UCSD-AML1 (cell line): ENCODE measurements around the gene TNPO2.
"Not testable (repeated sequence)": the region's sequence is repeated elsewhere in the genome, so short reads cannot be mapped to it uniquely, and the experiment has no call there.

Experiments
- DNase-seq: peaks from one replicate; lab custom pipeline; 2025; ENCODE audit not compliant: unreplicated experiment; lab: John Stamatoyannopoulos, UW

The TNPO2 gene

DNA sequence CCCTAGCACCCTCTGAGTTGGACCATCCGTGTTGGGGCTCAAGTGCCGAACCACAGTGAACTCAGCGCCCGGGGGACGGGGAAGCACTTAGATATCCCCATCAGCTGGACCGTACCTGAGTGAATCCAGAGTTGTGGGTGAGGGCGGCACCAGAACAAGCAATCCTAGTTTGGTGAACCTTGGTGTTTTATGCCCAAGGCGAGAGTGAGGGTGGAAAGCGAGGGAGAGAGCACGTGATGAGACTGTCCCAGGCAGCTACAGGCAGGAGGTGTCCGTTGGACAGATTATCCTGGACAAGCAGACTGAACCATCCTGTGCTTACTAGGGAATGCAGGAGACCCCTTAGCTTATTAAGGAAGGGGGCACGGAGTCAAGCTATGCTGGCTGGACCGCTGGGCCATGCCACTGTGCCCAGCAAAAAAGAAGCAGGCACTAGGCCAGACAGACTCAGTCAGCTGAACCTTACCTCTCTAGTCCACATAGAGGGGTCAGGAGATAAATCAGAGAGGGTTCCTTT is 14.2 kb upstream of the TNPO2 start:
- no peak for DNase-seq

DNA sequence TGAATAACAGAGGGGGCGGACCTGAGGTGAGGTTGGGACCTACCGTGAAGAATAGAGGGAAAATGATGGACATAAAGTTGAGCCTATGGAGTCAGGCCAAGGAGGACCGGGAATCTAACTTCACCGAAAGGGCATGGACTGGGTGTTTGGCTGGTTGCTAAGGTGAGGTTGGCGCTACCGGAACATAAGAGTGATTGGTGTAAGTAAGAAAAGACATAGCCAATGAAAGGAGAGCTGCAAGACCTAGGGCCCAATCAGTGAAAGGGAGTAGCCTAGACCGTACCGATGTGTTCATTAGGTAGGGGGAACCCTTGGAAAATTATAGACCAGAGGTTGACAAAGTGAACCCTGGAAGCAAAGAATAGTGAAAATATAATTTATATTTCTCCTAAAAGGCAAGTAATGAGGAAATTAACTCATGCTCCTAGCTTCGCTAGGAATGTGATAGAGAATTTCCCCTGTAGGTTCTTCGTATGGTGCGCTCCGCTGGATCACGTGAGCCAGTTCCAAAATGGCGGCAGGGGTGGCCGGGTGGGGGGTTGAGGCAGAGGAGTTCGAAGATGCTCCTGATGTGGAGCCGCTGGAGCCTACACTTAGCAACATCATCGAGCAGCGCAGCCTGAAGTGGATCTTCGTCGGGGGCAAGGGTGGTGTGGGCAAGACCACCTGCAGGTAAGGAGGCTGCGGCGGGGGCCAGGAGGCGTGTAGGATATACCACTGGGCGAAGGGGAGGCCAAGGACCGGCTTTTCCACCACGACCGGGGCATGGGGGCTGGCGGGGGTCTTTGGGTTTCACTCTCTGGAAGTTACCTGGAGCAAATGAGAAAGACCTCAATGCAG is 13.5 kb upstream of the TNPO2 start, which contains the start of gene GET3:
GET3 (plus strand) TSS at position 503 of the 840 bp plus-strand sequence; CDS start at position 512, 9 bp downstream.
- DNase-seq, result peak; percentile 87

DNA sequence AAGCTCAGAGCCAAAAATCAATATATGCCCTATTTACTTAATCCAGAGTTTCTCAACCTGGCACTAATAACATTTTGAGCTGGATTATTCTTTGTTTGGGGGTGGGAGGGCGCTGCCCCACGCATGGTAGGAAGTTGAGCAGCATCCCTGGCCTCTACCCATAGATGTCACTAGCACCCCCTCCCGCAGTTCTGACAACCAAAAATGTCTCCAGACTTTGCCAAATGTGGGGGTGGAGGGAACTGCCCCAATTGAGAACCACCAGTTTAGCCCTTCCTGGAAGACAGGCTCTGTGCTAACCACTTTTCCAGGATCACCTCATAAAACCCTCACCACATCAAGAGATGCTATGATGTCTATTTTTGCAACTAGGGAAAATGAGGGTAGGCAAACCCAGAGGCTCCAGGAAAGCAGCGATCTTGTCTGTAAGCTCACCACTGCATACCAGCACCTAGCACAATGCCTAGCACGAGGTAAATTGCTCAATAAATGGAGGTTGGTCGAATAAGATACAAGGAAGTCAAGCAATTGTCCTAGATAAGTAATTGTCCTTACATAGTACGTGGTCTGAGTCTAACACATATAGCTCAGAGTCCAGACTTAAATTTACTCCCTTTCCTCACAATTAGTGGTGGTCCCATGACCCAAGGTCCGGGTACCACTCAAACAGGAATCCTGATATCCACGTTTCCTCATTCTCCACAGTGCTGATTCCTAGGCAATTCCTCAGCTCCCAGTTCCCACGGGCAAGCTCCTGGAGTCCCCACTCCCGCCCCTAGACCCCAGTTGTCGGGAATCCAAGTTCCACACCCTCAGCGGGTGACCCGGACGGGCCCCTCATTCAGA is 9.9 kb upstream of the TNPO2 start:
- no peak for DNase-seq

DNA sequence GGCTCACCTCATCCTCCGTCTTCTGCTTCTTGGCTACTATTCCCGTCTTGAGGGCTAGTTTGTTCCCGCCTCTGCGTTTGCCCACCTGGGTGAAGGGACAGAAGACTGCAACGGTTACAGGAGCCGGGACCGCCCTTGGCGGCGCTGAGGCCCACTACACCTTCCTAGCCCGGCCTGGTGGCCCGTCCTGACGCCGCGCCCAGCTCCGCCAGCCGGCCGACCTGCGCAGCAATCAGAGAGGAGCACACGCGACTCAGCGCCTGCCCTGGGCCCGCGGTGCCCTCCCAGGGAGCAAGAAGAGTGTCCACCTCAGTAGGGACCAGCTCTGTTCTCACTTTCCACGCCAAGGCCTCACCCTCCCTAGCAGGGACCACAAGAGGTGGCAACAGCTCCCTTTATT is 7.6 kb upstream of the TNPO2 start:
- DNase-seq, result no peak

DNA sequence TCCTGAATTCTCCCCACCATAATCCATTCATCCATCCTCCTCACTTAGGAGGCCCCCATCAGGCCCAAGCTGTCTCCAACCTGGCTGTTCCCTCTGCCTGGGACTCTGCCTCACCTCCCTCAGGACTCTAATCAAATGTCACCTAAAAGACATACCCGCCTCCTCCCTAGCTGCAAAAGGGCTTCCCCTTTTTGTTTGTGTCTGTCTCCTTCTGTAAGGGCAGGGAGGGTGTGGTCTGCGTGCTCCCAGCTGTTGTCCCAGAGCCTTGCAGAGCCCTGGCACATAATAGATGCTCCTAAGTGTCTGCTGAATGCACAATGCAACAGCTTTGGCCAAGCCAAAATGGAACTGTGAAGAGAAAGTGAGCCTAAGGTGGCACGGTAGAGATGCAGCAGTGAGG is 6.3 kb upstream of the TNPO2 start:
- DNase-seq, result no peak

DNA sequence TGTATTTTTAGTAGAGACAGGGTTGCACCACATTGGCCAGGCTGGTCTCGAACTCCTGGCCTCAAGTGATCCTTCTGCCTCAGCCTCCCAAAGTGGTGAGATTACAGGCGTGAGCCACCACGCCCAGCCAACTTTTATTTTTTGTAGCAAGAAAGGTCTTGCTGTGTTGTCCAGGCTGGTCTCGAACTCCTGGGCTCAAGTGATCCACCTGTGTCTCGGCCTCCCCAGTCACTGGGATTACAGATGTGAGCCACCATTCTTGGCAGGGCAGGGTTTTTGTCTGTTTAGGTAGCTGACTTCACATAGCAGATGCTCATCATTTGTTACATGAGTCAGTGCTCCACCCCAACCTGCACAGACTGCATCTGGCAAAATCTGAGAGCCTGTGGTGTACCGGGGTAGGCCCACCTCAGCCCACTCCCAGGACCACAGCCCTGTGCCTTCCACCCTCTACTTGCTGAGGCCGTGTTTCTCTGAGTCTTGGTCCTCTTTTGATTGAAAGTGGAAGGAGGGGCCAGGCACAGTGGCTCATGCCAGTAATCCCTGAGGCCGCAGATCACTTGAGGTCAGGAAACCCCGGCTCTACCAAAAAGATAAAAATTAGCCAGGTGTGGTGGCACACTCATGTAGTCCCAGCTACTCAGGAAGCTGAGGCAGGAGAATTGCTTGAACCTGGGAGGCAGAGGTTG is 4.2 kb upstream of the TNPO2 start:
- no peak for DNase-seq

DNA sequence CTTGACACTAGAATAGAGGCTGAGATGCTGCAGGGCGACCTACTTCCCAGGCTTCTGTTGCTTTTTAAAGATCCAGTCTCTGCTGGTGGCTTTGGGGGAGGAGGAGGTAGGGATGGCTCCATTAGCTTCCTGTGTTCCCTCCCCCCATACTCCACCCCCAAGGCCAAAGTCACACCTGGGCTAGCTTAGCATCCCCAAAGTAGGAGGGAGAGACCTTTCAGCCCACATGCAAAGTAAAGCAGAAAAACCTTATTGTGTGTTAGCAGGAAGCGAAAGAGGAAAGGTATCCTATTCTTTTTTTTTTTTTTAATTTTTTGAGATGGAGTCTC is 3.2 kb upstream of the TNPO2 start:
- no peak for DNase-seq

DNA sequence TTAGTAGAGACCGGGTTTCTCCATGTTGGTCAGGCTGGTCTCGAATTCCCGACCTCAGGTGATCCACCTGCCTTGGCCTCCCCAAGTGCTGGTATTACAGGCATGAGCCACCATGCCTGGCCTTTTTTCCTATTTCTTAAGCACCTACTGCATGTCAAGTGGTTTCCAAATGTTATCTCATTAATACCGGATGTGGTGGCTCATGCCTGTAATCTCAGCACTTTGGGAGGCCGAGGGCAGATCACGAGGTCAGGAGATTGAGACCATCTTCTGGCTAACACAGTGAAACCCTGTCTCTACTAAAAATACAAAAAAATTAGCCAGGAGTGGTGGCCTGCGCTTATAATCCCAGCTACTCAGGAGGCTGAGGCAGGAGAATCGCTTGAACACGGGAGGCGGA is 1.9 kb upstream of the TNPO2 start:
- DNase-seq, result not testable (repeated sequence)

DNA sequence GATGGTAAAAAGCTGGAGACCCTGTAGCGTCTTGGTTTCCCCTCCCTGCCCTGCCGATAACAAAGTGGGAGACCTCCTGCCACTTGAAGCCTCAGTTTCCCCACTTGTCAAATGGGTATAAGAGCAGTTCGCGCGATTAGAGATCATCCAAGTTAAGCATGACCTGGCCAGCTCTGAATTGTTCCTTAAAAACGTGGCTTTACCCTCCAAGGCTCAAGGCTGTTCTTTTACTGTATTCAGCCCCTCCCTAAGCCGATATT is 421 bp downstream of the TNPO2 start:
- no peak for DNase-seq

DNA sequence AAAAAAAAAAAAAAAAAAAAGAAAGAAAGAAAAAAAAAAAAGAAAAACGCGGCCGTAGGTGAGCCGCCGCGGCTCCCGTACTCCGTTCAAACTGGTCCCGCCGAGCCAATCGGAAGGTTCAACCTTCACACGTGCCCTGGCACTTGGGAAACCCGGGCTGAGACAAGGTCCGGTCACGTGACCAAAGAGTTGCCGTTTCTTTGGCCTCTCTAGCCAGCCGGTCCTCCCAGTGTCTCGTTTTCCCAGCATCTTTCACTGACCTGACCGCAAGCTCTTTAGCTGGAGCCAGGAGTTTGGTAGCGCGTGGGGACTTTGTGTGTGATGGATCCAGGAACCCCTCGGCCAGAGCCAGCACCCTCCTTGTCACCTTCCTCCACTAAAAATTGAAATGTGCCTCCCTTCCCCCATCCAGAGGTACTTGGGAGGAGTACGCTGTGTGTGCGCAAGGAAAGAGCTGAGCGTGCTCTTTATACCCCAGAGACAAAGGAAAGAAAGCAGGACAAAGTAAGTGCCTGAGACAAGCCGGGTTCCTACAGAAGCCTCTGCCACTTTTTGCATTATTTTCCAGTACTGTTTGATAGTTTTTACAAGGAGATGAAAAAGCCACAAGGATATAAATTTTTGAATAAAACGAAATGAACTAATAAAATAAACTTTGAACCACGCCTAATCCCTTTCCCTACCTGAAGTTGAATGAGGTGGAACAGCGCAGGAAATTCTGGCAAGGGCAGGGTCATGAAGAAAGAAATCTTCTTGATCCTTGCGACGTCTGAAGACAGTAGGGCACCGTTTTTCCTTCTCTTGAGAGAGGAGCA is 959 bp downstream of the TNPO2 start:
- peak; percentile 92 for DNase-seq

DNA sequence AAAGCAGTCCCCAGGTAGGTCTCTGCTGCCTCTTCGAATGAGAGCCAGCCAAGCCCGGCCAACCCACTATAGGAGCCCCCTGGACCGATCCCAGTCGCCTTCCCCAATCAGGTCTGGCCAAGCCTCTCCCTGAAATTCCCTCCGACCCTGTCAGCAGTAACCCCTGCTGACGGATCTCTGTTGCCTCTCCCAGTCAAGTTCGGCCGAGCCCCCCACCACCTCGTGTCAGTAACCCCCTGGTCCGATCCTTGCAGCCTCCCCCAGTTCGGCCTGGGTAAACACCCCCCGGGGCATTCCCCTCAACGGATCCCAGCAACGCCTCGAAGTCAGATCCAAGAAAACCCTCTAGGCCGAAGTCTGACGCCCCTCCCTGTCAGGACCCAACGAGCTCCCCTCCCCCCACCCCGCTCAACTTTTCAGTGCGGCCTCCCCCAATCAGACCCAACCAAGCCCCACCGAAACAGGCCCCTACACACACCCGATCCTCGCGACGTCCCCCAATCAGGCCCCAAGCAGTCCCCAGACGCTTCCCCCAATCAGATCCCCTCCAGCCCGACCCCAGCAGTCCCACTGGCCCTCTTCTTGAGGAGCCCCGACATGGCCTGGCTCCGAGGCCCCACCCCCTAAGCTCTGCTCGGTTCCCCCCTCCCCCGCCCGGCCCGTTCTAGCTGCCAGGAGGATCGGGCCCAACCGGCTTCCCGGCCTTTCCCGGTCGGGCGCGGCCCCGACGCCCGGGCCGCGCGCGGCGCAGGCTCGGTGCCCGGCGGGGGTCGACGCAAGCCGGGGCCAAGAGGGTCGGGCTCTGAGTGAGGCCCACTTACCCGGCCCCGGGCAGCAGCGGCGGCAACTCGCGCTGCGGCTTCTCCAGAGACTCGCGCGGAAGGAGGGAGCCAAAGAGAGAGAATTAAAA is 1.8 kb downstream of the TNPO2 start:
- DNase-seq, result peak; percentile 54

DNA sequence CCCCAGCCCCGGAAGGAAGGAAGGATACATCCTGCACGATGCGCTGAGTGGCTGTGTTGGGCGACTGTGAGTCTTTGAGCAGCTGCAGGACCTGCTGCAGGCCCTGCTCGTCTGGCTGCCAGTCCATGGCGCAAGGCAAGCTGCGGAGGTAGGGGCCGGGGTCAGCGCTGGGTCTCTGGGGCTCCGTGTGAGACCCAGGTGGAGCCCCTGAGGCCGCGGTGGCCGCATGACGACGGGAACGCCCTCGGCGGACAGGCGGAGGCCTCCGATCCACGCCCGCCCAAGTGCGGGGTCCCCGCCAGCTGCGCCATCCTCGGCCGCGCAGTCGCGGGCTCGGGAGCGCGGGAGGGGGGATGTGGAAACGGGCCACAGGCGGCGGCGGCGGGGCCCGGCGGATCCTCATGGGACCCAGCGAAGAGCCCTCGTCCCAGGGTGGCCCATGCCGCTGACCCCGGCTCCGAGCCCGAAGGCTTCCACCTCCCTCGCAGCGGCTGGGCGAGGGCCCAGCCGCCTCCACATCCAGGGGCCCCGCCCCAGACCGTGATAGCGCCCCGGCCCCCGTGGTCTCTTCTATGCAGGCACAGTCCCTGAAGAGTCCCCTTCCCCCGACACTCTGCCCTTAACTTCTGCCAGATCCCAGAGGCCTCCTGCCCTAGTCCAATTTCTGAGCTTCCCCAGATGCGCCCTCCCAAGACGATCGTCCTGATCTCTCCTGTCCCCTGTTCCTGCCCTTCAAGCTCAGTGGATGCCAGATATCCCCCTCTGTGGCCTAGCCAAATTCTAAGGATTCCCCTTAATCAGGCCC is 2.7 kb downstream of the TNPO2 start:
- no peak for DNase-seq

DNA sequence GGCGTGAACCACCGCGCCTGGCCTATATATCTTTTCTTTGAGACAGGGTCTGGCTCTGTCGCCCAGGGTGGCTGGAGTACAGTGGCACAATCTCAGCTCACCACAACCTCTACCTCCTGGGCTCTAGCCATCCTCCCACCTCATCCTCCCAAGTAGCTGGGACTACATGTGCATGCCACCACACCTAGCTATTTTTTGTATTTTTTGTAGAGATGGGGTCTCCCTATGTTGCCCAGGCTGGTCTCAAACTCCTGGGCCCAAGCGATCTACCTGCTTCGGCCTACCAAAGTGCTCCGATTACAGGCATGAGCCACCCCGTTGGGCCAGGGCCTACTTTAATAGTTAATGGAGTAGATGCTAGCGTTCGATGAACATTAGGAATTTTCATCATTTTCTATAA is 3.4 kb downstream of the TNPO2 start:
- no peak for DNase-seq

DNA sequence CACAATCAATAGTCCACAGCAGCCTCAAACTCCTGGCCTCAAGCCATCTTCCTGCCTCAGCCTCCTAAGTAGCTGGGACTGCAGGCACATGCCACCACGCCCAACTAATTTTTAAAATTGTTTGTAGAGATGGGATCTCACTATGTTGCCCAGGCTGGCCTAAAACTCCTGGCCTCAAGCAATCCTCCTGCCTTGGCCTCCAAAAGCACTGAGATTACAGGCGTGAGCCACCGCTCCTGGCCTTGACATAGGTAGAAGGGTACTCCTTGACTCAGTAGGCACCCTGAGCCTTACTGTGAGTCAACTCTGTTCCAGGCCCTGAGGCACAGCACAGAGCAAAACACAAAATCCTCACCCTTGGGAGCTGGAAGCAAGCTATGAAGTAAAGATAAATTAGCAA is 7.8 kb downstream of the TNPO2 start:
- no peak for DNase-seq

DNA sequence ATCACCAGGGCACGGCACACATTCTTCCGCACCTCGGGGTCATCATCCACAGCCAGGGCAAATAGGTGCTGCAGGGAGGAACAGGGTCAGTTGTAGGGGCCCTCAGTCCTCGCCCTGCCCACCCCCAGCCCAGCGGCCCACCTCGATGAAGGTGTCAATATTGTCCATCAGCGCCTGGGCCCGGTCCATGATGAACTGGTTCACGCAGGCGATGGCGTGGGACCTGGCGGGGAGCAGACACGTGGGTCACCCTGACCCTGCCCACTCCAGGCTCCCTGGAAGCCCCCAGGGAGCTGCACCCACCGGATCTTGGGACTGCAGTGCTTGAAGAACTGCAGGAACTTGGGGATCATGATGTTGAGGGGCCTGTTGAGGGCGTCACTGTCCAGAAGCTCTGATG is 8.6 kb downstream of the TNPO2 start:
- no peak for DNase-seq

DNA sequence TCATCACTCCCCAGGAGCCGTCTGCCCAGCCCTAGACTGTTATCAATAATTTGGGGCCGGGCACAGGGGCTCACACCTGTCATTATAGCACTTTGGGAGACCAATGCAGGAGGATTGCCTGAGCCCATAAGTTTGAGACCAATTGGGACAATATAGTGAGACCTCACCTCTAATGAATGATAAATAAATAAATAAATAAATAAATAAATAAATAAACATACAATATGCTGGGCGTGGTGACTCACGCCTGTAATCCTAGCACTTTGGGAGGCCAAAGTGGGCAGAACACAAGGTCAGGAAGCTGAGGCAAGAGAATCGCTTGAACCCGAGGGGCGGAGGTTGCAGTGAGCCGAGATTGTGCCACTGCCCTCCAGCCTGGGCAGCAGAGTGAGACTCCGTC is 10.4 kb downstream of the TNPO2 start:
- DNase-seq, result not testable (repeated sequence)

DNA sequence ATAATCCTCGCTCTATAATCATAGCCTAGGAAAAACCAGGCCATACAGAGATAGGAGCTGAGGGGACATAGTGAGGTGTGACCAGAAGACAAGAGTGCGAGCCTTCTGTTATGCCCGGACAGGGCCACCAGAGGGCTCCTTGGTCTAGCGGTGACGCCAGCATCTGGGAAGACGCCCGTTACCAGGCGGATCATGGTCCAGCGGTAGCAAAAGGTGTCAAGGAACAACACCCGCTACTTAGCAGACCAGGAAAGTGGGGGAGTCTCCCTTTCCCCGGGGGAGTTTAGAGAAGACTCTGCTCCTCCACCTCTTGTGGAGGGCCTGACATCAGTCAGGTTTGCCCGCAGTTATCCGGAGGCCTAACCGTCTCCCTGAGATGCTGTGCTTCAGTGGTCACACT is 11.7 kb downstream of the TNPO2 start:
- DNase-seq, result not testable (repeated sequence)

DNA sequence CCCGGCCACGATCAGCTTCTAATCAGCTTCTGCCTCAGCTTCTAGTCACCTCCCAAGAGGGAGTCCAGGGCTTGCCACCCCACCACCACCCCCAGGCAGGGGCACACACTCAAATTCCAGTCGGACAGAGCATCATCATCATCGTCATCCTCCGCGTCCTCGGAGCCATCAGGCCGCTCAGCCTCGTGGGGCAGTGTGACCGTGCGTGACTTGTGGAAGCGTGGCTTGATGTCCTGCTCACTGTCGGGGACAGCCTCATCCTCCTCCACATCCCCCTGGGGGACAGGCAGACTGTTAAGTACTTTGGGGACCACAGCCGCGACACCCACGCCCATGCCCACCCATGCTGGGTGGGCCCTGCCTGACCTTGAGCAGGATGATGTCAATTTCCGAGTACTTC is 12.5 kb downstream of the TNPO2 start:
- DNase-seq, result no peak

DNA sequence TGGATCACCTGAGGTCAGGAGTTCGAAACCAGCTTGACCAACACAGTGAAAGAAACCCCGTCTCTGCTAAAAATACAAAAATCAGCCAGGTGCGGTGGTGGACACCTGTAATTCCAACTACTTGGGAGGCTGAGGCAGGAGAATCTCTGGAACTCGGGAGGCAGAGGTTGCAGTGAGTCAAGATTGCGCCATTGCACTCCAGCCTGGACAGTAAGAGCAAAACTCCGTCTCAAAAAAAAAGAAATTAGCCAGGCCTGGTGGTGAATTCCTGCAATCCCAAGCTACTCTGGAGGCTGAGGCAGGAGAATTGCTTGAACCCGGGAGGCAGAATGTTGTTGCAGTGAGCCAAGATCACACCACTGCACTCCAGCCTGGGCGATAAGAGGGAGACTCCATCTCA is 15.1 kb downstream of the TNPO2 start:
- no peak for DNase-seq
